ENCODE data around the gene TGFBR3. TPM values are rescaled to one million over a fixed set of nuclear protein-coding genes. Genes with fewer than 3 reads are reported as not detected.

The TGFBR3 gene
- total and polyA plus RNA-seq, 2 experiments from 2014 or later = 46.8 to 68.3 TPM

DNA sequence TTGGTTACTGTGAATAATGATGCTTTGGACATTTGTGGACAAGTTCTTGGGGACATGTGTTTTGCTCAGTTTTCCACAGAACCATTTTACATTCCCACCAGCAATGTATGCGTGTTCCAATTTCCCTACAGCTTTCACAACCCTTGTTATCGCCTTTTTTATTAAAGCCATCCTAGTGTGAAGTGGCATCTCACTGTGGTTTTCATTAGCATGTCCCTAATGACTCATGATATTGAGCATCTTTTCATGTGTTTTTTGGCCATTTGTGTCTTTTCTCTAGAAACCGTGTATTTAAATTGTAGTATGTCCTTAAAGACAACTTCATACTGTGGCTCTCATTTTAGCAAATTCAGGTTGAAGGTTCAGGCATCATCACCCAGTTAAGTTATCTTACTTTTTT lies 132.1 kb downstream of the TGFBR3 start:
- no peaks in the 10 kb centered on the region for H3K9me2 ChIP-seq (replicated peaks; ENCODE audit: insufficient read depth)
- no peak overlapping the region for H3K27ac ChIP-seq
- TF ChIP-seq EZH2phosphoT487 (IDR thresholded peaks at IDR 0.05; ENCODE audit: low read depth, severe bottlenecking, unreplicated experiment) = no peak
- TF ChIP-seq, protein P1, sequence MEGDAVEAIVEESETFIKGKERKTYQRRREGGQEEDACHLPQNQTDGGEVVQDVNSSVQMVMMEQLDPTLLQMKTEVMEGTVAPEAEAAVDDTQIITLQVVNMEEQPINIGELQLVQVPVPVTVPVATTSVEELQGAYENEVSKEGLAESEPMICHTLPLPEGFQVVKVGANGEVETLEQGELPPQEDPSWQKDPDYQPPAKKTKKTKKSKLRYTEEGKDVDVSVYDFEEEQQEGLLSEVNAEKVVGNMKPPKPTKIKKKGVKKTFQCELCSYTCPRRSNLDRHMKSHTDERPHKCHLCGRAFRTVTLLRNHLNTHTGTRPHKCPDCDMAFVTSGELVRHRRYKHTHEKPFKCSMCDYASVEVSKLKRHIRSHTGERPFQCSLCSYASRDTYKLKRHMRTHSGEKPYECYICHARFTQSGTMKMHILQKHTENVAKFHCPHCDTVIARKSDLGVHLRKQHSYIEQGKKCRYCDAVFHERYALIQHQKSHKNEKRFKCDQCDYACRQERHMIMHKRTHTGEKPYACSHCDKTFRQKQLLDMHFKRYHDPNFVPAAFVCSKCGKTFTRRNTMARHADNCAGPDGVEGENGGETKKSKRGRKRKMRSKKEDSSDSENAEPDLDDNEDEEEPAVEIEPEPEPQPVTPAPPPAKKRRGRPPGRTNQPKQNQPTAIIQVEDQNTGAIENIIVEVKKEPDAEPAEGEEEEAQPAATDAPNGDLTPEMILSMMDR (IDR thresholded peaks at IDR 0.05; ENCODE audit: poor library complexity) = no peak
- no peak for TF ChIP-seq EZH2 (IDR thresholded peaks at IDR 0.05; ENCODE audit: borderline replicate concordance)
- H4K20me1 ChIP-seq (ENCODE audit: insufficient read depth, poor library complexity, severe bottlenecking) = no peaks in the 10 kb centered on the region
- WGBS (ENCODE audit: low lambda C conversion rate, missing lambda C conversion rate) = 95% methylated on average over 3 of the region's 3 CpGs
- H2AFZ ChIP-seq = no peak overlapping the region
- no peak overlapping the region for H3K4me2 ChIP-seq
- no peaks in the 10 kb centered on the region for H3K27me3 ChIP-seq
- no peak overlapping the region for H3K4me3 ChIP-seq
- H3K79me2 ChIP-seq = peaks cover 2% of the 10 kb centered on the region
- DNase-seq (ENCODE audit: low spot score) = no peak
- H3K36me3 ChIP-seq (replicated peaks; ENCODE audit: insufficient read depth, low read depth) = no peaks in the 10 kb centered on the region
- H3K4me1 ChIP-seq (ENCODE audit: insufficient read depth) = peaks cover 4% of the 10 kb centered on the region
- no peaks in the 10 kb centered on the region for H3K9me3 ChIP-seq (ENCODE audit: low read depth)

DNA sequence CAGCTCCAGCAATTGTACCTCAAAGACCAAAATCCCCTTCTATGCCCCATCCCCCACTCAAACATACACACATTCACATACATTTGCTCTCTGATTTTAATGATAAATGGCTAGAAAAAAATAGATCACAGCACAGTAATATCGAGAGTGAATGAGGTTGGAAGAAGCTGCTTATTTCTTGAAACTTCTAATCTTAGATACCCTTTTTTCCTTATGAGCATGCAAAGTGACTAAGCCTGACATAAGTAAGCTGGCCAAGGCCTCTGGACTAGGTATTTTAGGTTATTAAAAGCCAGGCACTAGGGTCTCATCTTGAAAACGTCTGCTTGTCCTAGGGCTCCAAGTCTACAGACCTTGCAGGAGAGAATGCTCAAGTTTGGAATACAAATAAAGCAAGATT lies 133.6 kb downstream of the TGFBR3 start:
- no peaks in the 10 kb centered on the region for H3K27me3 ChIP-seq
- no peak for DNase-seq (ENCODE audit: low spot score)
- 75% methylated on average over 2 of the region's 2 CpGs for WGBS (ENCODE audit: low lambda C conversion rate, missing lambda C conversion rate)
- no peaks in the 10 kb centered on the region for H3K4me1 ChIP-seq (ENCODE audit: insufficient read depth)
- H2AFZ ChIP-seq = no peak overlapping the region
- H3K9me3 ChIP-seq (ENCODE audit: low read depth) = no peaks in the 10 kb centered on the region
- H3K79me2 ChIP-seq = peaks cover 2% of the 10 kb centered on the region
- H4K20me1 ChIP-seq (ENCODE audit: insufficient read depth, poor library complexity, severe bottlenecking) = no peaks in the 10 kb centered on the region
- no peak overlapping the region for H3K4me3 ChIP-seq
- no peaks in the 10 kb centered on the region for H3K9me2 ChIP-seq (replicated peaks; ENCODE audit: insufficient read depth)
- TF ChIP-seq EZH2phosphoT487 (IDR thresholded peaks at IDR 0.05; ENCODE audit: low read depth, severe bottlenecking, unreplicated experiment) (no peak), EZH2 (IDR thresholded peaks at IDR 0.05; ENCODE audit: borderline replicate concordance) (no peak)
- TF ChIP-seq, protein P1 (IDR thresholded peaks at IDR 0.05; ENCODE audit: poor library complexity) = no peak
- H3K36me3 ChIP-seq (replicated peaks; ENCODE audit: insufficient read depth, low read depth) = no peaks in the 10 kb centered on the region
- peak overlapping the region; percentile 16 for H3K4me2 ChIP-seq
- H3K27ac ChIP-seq = peak overlapping the region; percentile 40

DNA sequence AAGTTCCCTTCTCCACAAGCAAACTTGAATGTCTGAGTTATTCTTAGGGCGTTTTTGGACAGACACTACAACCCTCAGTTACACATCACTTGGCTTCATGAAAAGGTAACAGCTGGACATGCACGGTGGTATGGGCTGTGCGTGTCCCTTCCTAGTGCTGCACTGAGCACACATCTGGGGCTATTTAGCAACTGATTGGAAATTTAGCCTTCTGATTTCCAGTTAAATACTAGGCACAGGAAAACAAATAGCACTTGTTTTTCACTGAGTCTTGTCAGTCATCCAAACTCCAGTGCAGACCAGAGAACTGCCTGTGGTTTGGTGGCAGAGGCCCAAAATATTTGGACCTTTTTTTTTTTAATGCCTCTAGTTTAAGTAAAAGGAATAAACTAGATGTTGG lies 134.7 kb downstream of the TGFBR3 start:
- no peaks in the 10 kb centered on the region for H3K4me1 ChIP-seq (ENCODE audit: insufficient read depth)
- no peak overlapping the region for H3K27ac ChIP-seq
- no peak overlapping the region for H3K4me3 ChIP-seq
- H3K36me3 ChIP-seq (replicated peaks; ENCODE audit: insufficient read depth, low read depth) = no peaks in the 10 kb centered on the region
- H3K79me2 ChIP-seq = peaks cover 6% of the 10 kb centered on the region
- no peaks in the 10 kb centered on the region for H3K9me3 ChIP-seq (ENCODE audit: low read depth)
- TF ChIP-seq EZH2phosphoT487 (IDR thresholded peaks at IDR 0.05; ENCODE audit: low read depth, severe bottlenecking, unreplicated experiment) (no peak), EZH2 (IDR thresholded peaks at IDR 0.05; ENCODE audit: borderline replicate concordance) (no peak)
- TF ChIP-seq, protein P1 (IDR thresholded peaks at IDR 0.05; ENCODE audit: poor library complexity) = no peak
- no peaks in the 10 kb centered on the region for H3K27me3 ChIP-seq
- WGBS (ENCODE audit: low lambda C conversion rate, missing lambda C conversion rate) = 53% methylated on average over 3 of the region's 3 CpGs
- peak overlapping the region; percentile 16 for H3K4me2 ChIP-seq
- no peaks in the 10 kb centered on the region for H4K20me1 ChIP-seq (ENCODE audit: insufficient read depth, poor library complexity, severe bottlenecking)
- DNase-seq (ENCODE audit: low spot score) = peak; percentile 23
- H2AFZ ChIP-seq = no peak overlapping the region
- no peaks in the 10 kb centered on the region for H3K9me2 ChIP-seq (replicated peaks; ENCODE audit: insufficient read depth)
